Measurements from ENCODE around the gene TNFSF13.

DNA sequence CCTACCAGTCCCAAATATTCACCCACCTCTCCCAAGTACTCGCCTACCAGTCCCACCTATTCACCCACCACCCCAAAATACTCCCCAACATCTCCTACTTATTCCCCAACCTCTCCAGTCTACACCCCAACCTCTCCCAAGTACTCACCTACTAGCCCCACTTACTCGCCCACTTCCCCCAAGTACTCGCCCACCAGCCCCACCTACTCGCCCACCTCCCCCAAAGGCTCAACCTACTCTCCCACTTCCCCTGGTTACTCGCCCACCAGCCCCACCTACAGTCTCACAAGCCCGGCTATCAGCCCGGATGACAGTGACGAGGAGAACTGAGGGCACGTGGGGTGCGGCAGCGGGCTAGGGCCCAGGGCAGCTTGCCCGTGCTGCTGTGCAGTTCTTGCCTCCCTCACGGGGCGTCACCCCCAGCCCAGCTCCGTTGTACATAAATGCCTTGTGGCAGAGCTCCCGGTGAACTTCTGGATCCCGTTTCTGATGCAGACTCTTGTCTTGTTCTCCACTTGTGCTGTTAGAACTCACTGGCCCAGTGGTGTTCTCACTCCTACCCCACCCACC is 44.6 kb upstream of the TNFSF13 start:
- TF ChIP-seq, protein P1, sequence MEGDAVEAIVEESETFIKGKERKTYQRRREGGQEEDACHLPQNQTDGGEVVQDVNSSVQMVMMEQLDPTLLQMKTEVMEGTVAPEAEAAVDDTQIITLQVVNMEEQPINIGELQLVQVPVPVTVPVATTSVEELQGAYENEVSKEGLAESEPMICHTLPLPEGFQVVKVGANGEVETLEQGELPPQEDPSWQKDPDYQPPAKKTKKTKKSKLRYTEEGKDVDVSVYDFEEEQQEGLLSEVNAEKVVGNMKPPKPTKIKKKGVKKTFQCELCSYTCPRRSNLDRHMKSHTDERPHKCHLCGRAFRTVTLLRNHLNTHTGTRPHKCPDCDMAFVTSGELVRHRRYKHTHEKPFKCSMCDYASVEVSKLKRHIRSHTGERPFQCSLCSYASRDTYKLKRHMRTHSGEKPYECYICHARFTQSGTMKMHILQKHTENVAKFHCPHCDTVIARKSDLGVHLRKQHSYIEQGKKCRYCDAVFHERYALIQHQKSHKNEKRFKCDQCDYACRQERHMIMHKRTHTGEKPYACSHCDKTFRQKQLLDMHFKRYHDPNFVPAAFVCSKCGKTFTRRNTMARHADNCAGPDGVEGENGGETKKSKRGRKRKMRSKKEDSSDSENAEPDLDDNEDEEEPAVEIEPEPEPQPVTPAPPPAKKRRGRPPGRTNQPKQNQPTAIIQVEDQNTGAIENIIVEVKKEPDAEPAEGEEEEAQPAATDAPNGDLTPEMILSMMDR (IDR thresholded peaks at IDR 0.05): no peak
- no peak for TF ChIP-seq EZH2 (IDR thresholded peaks at IDR 0.05; ENCODE audit: borderline replicate concordance, insufficient read depth, low read depth, low read length, poor library complexity, severe bottlenecking)
